ENCODE data around the gene RHAG.

The RHAG gene

DNA sequence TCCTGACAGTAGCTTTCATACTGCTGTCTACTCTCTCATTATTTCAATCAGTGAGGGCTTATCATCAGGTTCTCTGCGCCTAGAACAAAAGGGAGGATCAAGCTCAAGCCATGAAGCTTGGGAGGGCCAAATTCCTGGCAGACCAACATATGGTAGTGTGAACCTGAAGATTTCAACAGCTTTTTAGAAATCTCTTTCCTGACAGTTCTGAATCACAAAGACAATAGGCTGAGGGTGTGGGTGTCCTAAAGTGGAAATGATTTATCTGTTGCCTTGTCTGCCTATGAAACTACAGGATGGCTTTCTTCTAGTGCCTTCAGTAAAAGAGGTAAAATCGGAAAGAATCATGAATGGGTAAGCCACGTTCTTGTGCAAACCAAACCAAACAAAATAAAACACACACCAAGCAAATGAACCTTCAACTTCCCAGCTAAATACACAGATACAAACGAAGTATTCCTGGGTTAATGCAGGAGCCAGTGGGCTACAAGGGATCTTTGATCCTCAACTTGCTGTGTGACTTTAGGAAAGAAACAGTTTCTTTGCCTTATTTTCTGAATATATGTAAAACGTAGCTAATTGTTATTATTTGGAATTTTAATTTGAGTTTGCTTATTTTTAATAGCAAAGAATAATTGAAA is 2.7 kb upstream of the RHAG start:
- no peak overlapping the region for H3K4me3 ChIP-seq (replicated peaks; ENCODE audit: low read depth, low read length)
- no peak for DNase-seq (ENCODE audit: extremely low read depth, low read depth)
- TF ChIP-seq CTCF (IDR thresholded peaks at IDR 0.05; ENCODE audit: low read depth, low read length, missing control alignments), result no peak

- no peak overlapping the region for H3K4me3 ChIP-seq (replicated peaks; ENCODE audit: low read depth, low read length)
- no peak for TF ChIP-seq CTCF (IDR thresholded peaks at IDR 0.05; ENCODE audit: low read depth, low read length, missing control alignments)
- DNase-seq (ENCODE audit: extremely low read depth, low read depth), result no peak
Observed at GRCh38 chr6:49637350-49637731, 702 bp upstream of the RHAG start.

- H3K4me3 ChIP-seq (replicated peaks; ENCODE audit: low read depth, low read length), result no peak overlapping the region
- DNase-seq (ENCODE audit: extremely low read depth, low read depth), result no peak
- TF ChIP-seq CTCF (IDR thresholded peaks at IDR 0.05; ENCODE audit: low read depth, low read length, missing control alignments), result no peak
Observed at GRCh38 chr6:49635978-49636712, 494 bp downstream of the RHAG start.

GRCh38 chr6:49635480-49635879 is 1.2 kb downstream of the RHAG start:
- no peak for DNase-seq (ENCODE audit: extremely low read depth, low read depth)
- H3K4me3 ChIP-seq (replicated peaks; ENCODE audit: low read depth, low read length), result no peak overlapping the region
- no peak for TF ChIP-seq CTCF (IDR thresholded peaks at IDR 0.05; ENCODE audit: low read depth, low read length, missing control alignments)

GRCh38 chr6:49634836-49635218 is 1.8 kb downstream of the RHAG start:
- no peak for TF ChIP-seq CTCF (IDR thresholded peaks at IDR 0.05; ENCODE audit: low read depth, low read length, missing control alignments)
- H3K4me3 ChIP-seq (replicated peaks; ENCODE audit: low read depth, low read length), result no peak overlapping the region
- no peak for DNase-seq (ENCODE audit: extremely low read depth, low read depth)

DNA sequence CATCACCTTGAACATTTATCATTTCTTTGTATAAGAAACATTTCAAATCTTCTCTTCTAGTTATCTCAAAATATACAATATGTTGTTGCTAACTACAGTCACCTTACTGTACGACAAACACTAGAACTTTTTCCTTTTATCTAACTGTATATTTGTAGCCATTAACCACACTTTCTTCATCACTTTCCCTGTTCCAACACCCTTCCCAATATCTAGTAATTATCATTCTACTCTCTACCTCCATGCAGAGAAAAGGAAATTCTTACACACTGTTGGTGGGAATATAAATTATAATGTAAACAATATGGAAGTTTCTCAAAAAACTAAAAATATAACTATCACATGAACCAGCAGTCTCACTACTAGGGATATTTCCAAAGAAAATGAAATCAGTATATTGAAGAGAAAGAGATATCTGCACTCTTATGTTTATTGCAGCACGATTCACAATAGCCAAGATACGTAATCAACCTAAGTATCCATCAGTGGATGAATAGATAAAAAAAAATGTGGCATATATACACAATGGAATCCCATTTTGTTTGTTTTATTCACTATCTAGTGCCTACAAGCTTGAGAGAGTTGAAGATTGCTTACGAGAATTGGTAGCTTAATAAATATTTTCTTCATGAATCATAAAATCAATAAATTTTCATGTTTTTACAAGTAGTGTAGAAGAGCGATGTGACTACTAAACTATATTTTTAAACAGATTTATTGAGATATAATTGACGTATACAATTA is 2.4 kb downstream of the RHAG start:
- no peak for DNase-seq (ENCODE audit: extremely low read depth, low read depth)
- TF ChIP-seq CTCF (IDR thresholded peaks at IDR 0.05; ENCODE audit: low read depth, low read length, missing control alignments), result no peak
- H3K4me3 ChIP-seq (replicated peaks; ENCODE audit: low read depth, low read length), result no peak overlapping the region

All from HFF-Myc (cell line).